Measurements from ENCODE around the gene DENND10.

DNA sequence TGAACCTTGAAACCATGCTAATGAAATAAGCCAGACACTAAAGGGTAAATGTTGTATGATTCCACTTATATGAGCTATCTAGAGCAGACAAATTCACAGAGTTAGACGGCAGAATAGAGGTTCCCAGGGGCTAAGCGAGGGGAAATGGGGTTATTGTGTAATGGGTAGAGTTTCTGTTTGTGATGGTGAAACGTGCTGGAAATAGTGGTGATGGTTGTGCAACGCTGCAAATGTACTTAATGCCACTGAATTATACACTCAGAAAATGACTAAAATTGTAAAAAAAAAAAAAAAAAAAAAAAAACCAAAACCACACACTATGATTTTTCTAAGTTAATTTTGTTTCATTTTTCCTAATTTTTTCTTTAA lies 31.6 kb downstream of the DENND10 start:
- TF ChIP-seq, protein P1, sequence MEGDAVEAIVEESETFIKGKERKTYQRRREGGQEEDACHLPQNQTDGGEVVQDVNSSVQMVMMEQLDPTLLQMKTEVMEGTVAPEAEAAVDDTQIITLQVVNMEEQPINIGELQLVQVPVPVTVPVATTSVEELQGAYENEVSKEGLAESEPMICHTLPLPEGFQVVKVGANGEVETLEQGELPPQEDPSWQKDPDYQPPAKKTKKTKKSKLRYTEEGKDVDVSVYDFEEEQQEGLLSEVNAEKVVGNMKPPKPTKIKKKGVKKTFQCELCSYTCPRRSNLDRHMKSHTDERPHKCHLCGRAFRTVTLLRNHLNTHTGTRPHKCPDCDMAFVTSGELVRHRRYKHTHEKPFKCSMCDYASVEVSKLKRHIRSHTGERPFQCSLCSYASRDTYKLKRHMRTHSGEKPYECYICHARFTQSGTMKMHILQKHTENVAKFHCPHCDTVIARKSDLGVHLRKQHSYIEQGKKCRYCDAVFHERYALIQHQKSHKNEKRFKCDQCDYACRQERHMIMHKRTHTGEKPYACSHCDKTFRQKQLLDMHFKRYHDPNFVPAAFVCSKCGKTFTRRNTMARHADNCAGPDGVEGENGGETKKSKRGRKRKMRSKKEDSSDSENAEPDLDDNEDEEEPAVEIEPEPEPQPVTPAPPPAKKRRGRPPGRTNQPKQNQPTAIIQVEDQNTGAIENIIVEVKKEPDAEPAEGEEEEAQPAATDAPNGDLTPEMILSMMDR (IDR thresholded peaks at IDR 0.05), result no peak
- TF ChIP-seq POLR2A (IDR thresholded peaks at IDR 0.05), result no peak
